Endodermal cell (in vitro differentiated cells): Measurements from ENCODE around the gene PHC2. TPM values are rescaled to one million over a fixed set of nuclear protein-coding genes. Genes with fewer than 3 reads are reported as not detected.

Experiments
- DNase-seq: peaks from one replicate; pipeline ENCODE4 v3.0.0-alpha.2; 2017
- H3K27ac ChIP-seq: 2 replicates; pipeline ENCODE4 v1.5.1; 2013; ENCODE audit warnings: mild to moderate bottlenecking, low read depth, low read length, moderate library complexity
- H3K27me3 ChIP-seq: 2 replicates; pipeline ENCODE4 v1.6.1; 2013; ENCODE audit warnings: mild to moderate bottlenecking, low read length, moderate library complexity; ENCODE audit not compliant: insufficient read depth, control insufficient read depth, poor library complexity, severe bottlenecking
- H3K36me3 ChIP-seq: 2 replicates; pipeline ENCODE4 v1.7.0; 2013; ENCODE audit warnings: mild to moderate bottlenecking, low read length, moderate library complexity; ENCODE audit not compliant: control insufficient read depth, insufficient read depth
- H3K4me1 ChIP-seq: one replicate; pipeline ENCODE4 v1.7.0; 2013; ENCODE audit warnings: low read length; ENCODE audit not compliant: control insufficient read depth, insufficient read depth
- H3K4me3 ChIP-seq: 2 replicates; pipeline ENCODE4 v1.5.1; 2013; ENCODE audit warnings: mild to moderate bottlenecking, low read length, moderate library complexity
- H3K9ac ChIP-seq: 2 replicates; pipeline ENCODE4 v1.6.1; 2013; ENCODE audit warnings: mild to moderate bottlenecking, low read length, moderate library complexity; ENCODE audit not compliant: poor library complexity, severe bottlenecking; ENCODE audit errors: extremely low read depth
- H3K9me3 ChIP-seq: 2 replicates; pipeline ENCODE4 v1.6.1; 2013; ENCODE audit warnings: mild to moderate bottlenecking, low read length, moderate library complexity; ENCODE audit not compliant: control insufficient read depth
- H3K27ac Mint-ChIP-seq: 2 replicates; pipeline ENCODE4 v1.8.0; 2020; ENCODE audit warnings: mixed read lengths
- H3K27me3 Mint-ChIP-seq: 2 replicates; pipeline ENCODE4 v1.8.0; 2021; ENCODE audit warnings: mild to moderate bottlenecking, mixed read lengths; ENCODE audit not compliant: insufficient read depth
- H3K36me3 Mint-ChIP-seq: 2 replicates; pipeline ENCODE4 v1.8.0; 2020; ENCODE audit warnings: low read depth, mixed read lengths
- H3K4me1 Mint-ChIP-seq: 2 replicates; pipeline ENCODE4 v1.8.0; 2020; ENCODE audit warnings: mixed read lengths
- H3K4me3 Mint-ChIP-seq: 2 replicates; pipeline ENCODE4 v1.8.0; 2020; ENCODE audit warnings: mild to moderate bottlenecking, moderate library complexity, mixed read lengths
- H3K9me3 Mint-ChIP-seq: 2 replicates; pipeline ENCODE4 v1.8.0; 2020; ENCODE audit warnings: mild to moderate bottlenecking, mixed read lengths
- WGBS, 2 experiments: methylation state at CpG; one replicate each; pipeline versions ENCODE4 v1.1.5 to v1.1.7; 2013; ENCODE audit warnings: missing lambda C conversion rate in 2 of 2, mixed read lengths in 1 of 2; ENCODE audit not compliant: insufficient coverage in 1 of 2, insufficient read length in 1 of 2; 5-methylcytosine and 5-hydroxymethylcytosine counted together
- total RNA-seq, 2 donors: library from RNA; stranded (reverse); fragmentation: NEBNext Ultra II Directional in 1 of 2; extraction: Animal tissue kit (Norgen Biotek cat#: 25700) in 1 of 2; gene quantifications; 2 replicates in 1 of 2; 3 replicates in 1 of 2; pipeline ENCODE4 v1.2.1, GENCODE V29; 2021
- TF ChIP-seq, protein P1 (sequence below): fragments of 200-600 bp; sonication (generic); conservative IDR thresholded peaks from 2 replicates; pipeline ENCODE4 v1.5.0; 2021; ENCODE audit warnings: antibody characterized with exemption, mild to moderate bottlenecking

PHC2 gene
- total RNA-seq, 2 donors from 2014 or later: 32.1 to 43.9 TPM

GRCh38 chr1:33326785-33327184, 104.1 kb downstream of the PHC2 start:
- WGBS, 2 experiments: 96% methylated on average over 5 to 9 of the region's 9 CpGs
- Mint-ChIP-seq H3K27me3 (peaks cover 2% of the 10 kb centered on the region), H3K4me3 (no peak overlapping the region), H3K4me1 (no peaks in the 10 kb centered on the region), H3K36me3 (peaks cover 82% of the 10 kb centered on the region), H3K9me3 (no peaks in the 10 kb centered on the region), H3K27ac (no peak overlapping the region)
- peaks cover 82% of the 10 kb centered on the region for H3K36me3 ChIP-seq
- H3K4me3 ChIP-seq: no peak overlapping the region
- H3K9ac ChIP-seq: no peak overlapping the region
- no peaks in the 10 kb centered on the region for H3K27me3 ChIP-seq
- TF ChIP-seq, protein P1, sequence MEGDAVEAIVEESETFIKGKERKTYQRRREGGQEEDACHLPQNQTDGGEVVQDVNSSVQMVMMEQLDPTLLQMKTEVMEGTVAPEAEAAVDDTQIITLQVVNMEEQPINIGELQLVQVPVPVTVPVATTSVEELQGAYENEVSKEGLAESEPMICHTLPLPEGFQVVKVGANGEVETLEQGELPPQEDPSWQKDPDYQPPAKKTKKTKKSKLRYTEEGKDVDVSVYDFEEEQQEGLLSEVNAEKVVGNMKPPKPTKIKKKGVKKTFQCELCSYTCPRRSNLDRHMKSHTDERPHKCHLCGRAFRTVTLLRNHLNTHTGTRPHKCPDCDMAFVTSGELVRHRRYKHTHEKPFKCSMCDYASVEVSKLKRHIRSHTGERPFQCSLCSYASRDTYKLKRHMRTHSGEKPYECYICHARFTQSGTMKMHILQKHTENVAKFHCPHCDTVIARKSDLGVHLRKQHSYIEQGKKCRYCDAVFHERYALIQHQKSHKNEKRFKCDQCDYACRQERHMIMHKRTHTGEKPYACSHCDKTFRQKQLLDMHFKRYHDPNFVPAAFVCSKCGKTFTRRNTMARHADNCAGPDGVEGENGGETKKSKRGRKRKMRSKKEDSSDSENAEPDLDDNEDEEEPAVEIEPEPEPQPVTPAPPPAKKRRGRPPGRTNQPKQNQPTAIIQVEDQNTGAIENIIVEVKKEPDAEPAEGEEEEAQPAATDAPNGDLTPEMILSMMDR: no peak
- H3K9me3 ChIP-seq: no peaks in the 10 kb centered on the region
- no peak for DNase-seq
- H3K27ac ChIP-seq: no peak overlapping the region
- no peaks in the 10 kb centered on the region for H3K4me1 ChIP-seq

DNA sequence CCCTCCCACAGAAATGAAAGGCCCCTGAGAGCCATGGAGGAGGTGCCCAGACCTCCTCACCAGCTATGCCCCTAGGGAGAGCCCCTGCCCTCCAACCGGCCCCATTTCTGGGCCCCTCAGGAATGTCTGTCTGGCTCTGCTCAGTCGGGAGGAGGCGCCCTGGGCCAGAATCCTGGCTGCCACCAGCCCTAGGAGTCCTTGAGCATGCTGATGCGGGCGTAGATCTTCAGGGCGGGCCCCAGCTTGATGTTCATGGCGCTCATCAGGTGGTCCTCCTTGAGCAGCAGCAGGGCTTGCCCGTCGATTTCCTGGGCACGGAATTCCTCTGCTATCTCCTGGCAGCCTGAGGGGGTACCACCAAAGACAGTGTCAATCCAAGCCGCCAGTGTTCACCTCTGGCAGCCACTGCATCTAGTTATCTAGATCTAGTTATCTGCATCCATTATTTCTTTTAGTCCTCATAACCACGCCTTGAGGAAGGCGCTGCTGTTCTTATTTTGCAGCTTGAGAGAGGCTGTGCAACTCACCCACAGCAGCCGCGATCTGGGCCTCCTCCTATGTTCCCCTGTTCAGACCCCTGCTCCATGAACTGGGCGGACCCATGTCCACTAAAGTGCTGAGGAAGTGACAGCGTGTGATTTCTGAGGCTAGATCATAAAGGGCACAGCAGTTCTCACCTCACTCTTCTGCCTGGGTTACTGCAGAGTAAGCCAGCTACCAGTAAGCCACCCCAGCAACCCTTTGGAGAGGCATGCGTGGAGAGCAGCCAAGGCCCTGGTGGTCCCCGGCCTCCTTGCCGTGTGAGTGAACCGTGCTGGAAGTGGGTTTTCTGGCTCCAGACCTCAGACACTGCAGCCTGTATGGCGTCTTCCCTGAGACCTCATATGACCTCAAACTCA, 106.0 kb downstream of the PHC2 start:
- no peak overlapping the region for H3K4me3 ChIP-seq
- H3K9ac ChIP-seq: no peak overlapping the region
- no peaks in the 10 kb centered on the region for H3K9me3 ChIP-seq
- H3K27ac ChIP-seq: peak overlapping the region; percentile 56
- Mint-ChIP-seq H3K27ac (no peak overlapping the region), H3K36me3 (peaks cover 63% of the 10 kb centered on the region), H3K4me1 (no peaks in the 10 kb centered on the region), H3K9me3 (no peaks in the 10 kb centered on the region), H3K4me3 (no peak overlapping the region), H3K27me3 (peaks cover 2% of the 10 kb centered on the region)
- H3K36me3 ChIP-seq: peaks cover 64% of the 10 kb centered on the region
- DNase-seq: no peak
- no peaks in the 10 kb centered on the region for H3K27me3 ChIP-seq
- TF ChIP-seq, protein P1: no peak
- no peaks in the 10 kb centered on the region for H3K4me1 ChIP-seq
- WGBS, 2 experiments: 93 to 95% methylated on average over 21 to 22 of the region's 22 CpGs

DNA sequence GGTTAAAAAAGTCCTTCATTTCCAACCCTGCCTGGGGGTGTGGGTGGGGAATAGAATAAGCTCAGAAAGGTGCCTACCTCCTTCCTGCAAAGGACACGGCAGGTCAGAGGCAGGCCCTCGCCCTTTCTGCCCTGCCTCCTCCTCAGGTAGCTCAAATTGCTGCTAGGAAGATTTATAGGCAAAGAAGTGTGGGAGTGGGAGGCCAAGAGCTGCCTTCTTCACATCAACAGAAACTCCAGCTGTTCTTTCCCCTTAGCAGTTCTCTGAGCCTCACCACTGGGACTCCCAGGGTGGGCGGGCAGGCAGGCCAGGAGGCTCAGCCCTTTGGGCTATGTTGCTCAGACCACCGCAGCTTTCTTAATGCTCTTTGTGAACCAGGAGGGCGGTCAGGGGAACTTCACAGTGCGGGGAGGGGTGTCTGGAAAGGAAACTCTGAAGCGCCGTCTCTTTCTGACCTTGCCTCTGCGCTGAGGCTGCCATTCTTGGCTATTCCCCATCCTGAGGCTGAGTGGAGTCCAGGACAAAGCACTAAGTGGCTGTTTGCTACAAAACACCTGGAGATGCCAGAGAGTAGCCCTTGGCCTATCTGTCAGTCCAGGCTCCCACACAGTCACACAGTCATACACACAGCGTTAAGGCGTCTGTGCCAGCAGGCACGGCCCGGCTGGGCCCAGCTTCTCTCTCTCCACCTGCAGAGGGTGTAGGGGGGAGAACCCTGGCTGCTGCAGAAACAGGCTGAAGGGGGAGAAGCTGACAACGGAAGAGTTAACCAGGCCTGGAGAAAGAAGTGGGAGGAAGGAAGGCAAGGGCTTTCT, 107.0 kb downstream of the PHC2 start:
- Mint-ChIP-seq H3K4me3 (no peak overlapping the region), H3K27ac (no peak overlapping the region), H3K36me3 (peaks cover 52% of the 10 kb centered on the region), H3K4me1 (no peaks in the 10 kb centered on the region), H3K27me3 (peaks cover 6% of the 10 kb centered on the region), H3K9me3 (no peaks in the 10 kb centered on the region)
- no peak for DNase-seq
- WGBS, 2 experiments: 89 to 91% methylated on average over 11 to 14 of the region's 14 CpGs
- Histone ChIP-seq H3K9me3 (no peaks in the 10 kb centered on the region), H3K36me3 (peaks cover 53% of the 10 kb centered on the region), H3K9ac (no peak overlapping the region), H3K4me3 (no peak overlapping the region), H3K27me3 (no peaks in the 10 kb centered on the region), H3K27ac (peak overlapping the region; percentile 49), H3K4me1 (no peaks in the 10 kb centered on the region)
- TF ChIP-seq, protein P1: peak; percentile 35
